OCI-LY7 (cell line): Measurements from ENCODE around the gene RPS19BP1. TPM values are rescaled to one million over a fixed set of nuclear protein-coding genes. Genes with fewer than 3 reads are reported as not detected.

Experiments used
- BruUV-seq: library from RNA; stranded (reverse); fragments of 400-500 nt; replicated peaks from 2 replicates; lab custom pipeline; 2021; lab: Mats Ljungman, UMichigan
- CTCF ChIA-PET: fragments of 300-600 bp; sonication (Branson Sonifier 250); formaldehyde crosslinking; loops from one replicate; lab custom pipeline; 2022; ENCODE audit warnings: antibody characterized with exemption; ENCODE audit not compliant: unreplicated experiment; lab: Charles Lee
- POLR2A ChIA-PET: fragments of 300-600 bp; sonication (Branson Sonifier 250); formaldehyde crosslinking; loops from one replicate; lab custom pipeline; 2022; ENCODE audit warnings: antibody characterized with exemption; lab: Charles Lee
- DNase-seq: peaks from one replicate; pipeline ENCODE4 v3.0.0-alpha.2; 2015; ENCODE audit warnings: low spot score
- H2AFZ ChIP-seq: fragments of 200-600 bp; sonication (generic), shearing (Covaris generic); 2 replicates; pipeline ENCODE4 v1.6.1; 2014; ENCODE audit warnings: mild to moderate bottlenecking, antibody characterized with exemption, low read length, moderate library complexity
- H3K27ac ChIP-seq: fragments of 200-600 bp; sonication (generic); 2 replicates; pipeline ENCODE4 v1.5.1; 2014; ENCODE audit warnings: mixed run types, low read depth, mild to moderate bottlenecking, moderate library complexity, low read length, inconsistent platforms; ENCODE audit not compliant: poor library complexity, severe bottlenecking
- H3K36me3 ChIP-seq: fragments of 200-600 bp; sonication (generic); 2 replicates; pipeline ENCODE4 v1.6.1; 2014; ENCODE audit warnings: mild to moderate bottlenecking, antibody characterized with exemption, low read length, moderate library complexity, mixed read lengths; ENCODE audit not compliant: insufficient read depth
- H3K4me1 ChIP-seq: fragments of 200-600 bp; sonication (generic); 2 replicates; pipeline ENCODE4 v1.5.1; 2014; ENCODE audit warnings: mild to moderate bottlenecking, low read length; ENCODE audit not compliant: insufficient read depth, poor library complexity, severe bottlenecking
- H3K4me2 ChIP-seq: fragments of 200-600 bp; sonication (generic); 2 replicates; pipeline ENCODE4 v1.6.1; 2014; ENCODE audit warnings: mild to moderate bottlenecking, low read length
- H3K4me3 ChIP-seq: fragments of 200-600 bp; sonication (generic); 2 replicates; pipeline ENCODE4 v1.5.1; 2014; ENCODE audit warnings: mild to moderate bottlenecking, low read depth, low read length; ENCODE audit not compliant: poor library complexity, severe bottlenecking
- H3K79me2 ChIP-seq: fragments of 200-600 bp; sonication (generic); 2 replicates; pipeline ENCODE4 v1.6.1; 2016; ENCODE audit warnings: low read depth, mild to moderate bottlenecking, low read length, moderate library complexity, mixed read lengths; ENCODE audit not compliant: insufficient read depth
- H3K9me2 ChIP-seq: fragments of 200-600 bp; sonication (generic); 2 replicates; pipeline ENCODE4 v1.6.1; 2016; ENCODE audit warnings: mild to moderate bottlenecking, low read length, mixed read lengths; ENCODE audit not compliant: insufficient read depth
- H3K9me3 ChIP-seq: fragments of 200-600 bp; sonication (generic); 2 replicates; pipeline ENCODE4 v1.6.1; 2014; ENCODE audit warnings: mild to moderate bottlenecking, mixed run types, low read length, mixed read lengths
- H4K20me1 ChIP-seq: fragments of 200-600 bp; sonication (generic); 2 replicates; pipeline ENCODE4 v1.6.1; 2014; ENCODE audit warnings: mild to moderate bottlenecking, antibody characterized with exemption, low read length, moderate library complexity, mixed read lengths; ENCODE audit not compliant: insufficient read depth
- CTCF ChIP-seq: fragments of 200-600 bp; sonication (generic); conservative IDR thresholded peaks from 2 replicates; pipeline ENCODE4 v1.5.1; 2014; ENCODE audit warnings: mild to moderate bottlenecking, antibody characterized with exemption, low read length, moderate library complexity, mixed read lengths
- EZH2phosphoT487 ChIP-seq: fragments of 200-600 bp; sonication (generic); IDR thresholded peaks from 2 replicates; pipeline ENCODE4 v1.6.1; 2018; ENCODE audit warnings: low read depth, borderline replicate concordance, mild to moderate bottlenecking, mixed run types, antibody characterized with exemption, low read length, moderate library complexity, mixed read lengths
- intact Hi-C: fragments of 100-400 bp; cut with micrococcal nuclease; formaldehyde crosslinking; loops from one replicate; pipeline ENCODE4 v1.10.0; 2022; ENCODE audit not compliant: unreplicated experiment
- total RNA-seq, 2 experiments: library from RNA; depleted of rRNA in 1 of 2; stranded (reverse); fragments of >200 nt in 1 of 2; shearing (Covaris generic) in 1 of 2; gene quantifications; 2 replicates each; pipeline ENCODE4 v1.2.3, GENCODE V29; 2014 to 2022

Gene RPS19BP1
- total RNA-seq, 2 experiments from 2014 or later = 88.1 to 148 TPM

GRCh38 chr22:39536711-39537110 lies 4.2 kb upstream of the RPS19BP1 start:
- Histone ChIP-seq H4K20me1 (no peaks in the 10 kb centered on the region; the same call in 1 of the 2 replicates), H2AFZ (no peak overlapping the region), H3K9me3 (no peaks in the 10 kb centered on the region), H3K9me2 (no peaks in the 10 kb centered on the region), H3K36me3 (peaks cover under 1% of the 10 kb centered on the region; the same call in 1 of the 2 replicates), H3K79me2 (peaks cover 7% of the 10 kb centered on the region), H3K27ac (no peak overlapping the region), H3K4me1 (peaks cover 16% of the 10 kb centered on the region), H3K4me2 (no peak overlapping the region), H3K4me3 (no peak overlapping the region)
- no peak for DNase-seq
- POLR2A ChIA-PET = no interaction called here
- CTCF ChIA-PET = no interaction called here
- intact Hi-C loops = loop anchor here (10.0 kb wide), 2 partner anchors 408 to 638 kb away; partner anchors contain the start of gene TNRC6B
- TF ChIP-seq EZH2phosphoT487 (no peak), CTCF (no peak)
- BruUV-seq = no TSS peak

GRCh38 chr22:39535831-39536449 lies 3.4 kb upstream of the RPS19BP1 start:
- intact Hi-C loops = loop anchor here (10.0 kb wide), 2 partner anchors 409 to 639 kb away; partner anchors contain the start of gene TNRC6B
- Histone ChIP-seq H3K27ac (no peak overlapping the region), H3K4me3 (no peak overlapping the region), H3K36me3 (peaks cover 8% of the 10 kb centered on the region), H4K20me1 (peaks cover 2% of the 10 kb centered on the region; the same call in 1 of the 2 replicates), H3K9me3 (no peaks in the 10 kb centered on the region), H3K79me2 (peaks cover 15% of the 10 kb centered on the region), H3K9me2 (no peaks in the 10 kb centered on the region), H2AFZ (no peak overlapping the region), H3K4me2 (no peak overlapping the region), H3K4me1 (peaks cover 24% of the 10 kb centered on the region)
- no peak for DNase-seq
- no peak for TF ChIP-seq EZH2phosphoT487
- TF ChIP-seq CTCF = no peak
- POLR2A ChIA-PET = no interaction called here
- no TSS peak for BruUV-seq
- CTCF ChIA-PET = no interaction called here

- Histone ChIP-seq H3K4me2 (no peak overlapping the region), H3K36me3 (peaks cover 14% of the 10 kb centered on the region), H4K20me1 (peaks cover 3% of the 10 kb centered on the region; the same call in 1 of the 2 replicates), H3K4me1 (peaks cover 30% of the 10 kb centered on the region), H2AFZ (no peak overlapping the region), H3K4me3 (no peak overlapping the region), H3K79me2 (peaks cover 21% of the 10 kb centered on the region), H3K27ac (no peak overlapping the region), H3K9me3 (no peaks in the 10 kb centered on the region), H3K9me2 (no peaks in the 10 kb centered on the region)
- no peak for TF ChIP-seq CTCF
- ChIA-PET CTCF (no interaction called here), POLR2A (no interaction called here)
- no TSS peak for BruUV-seq
- intact Hi-C loops = loop anchor here (10.0 kb wide), 2 partner anchors 409 to 639 kb away; partner anchors contain the start of gene TNRC6B
- no peak for DNase-seq
Measured at GRCh38 chr22:39535357-39535725, 2.8 kb upstream of the RPS19BP1 start.
